ENCODE measurements around the gene ADAMTS5. TPM values are rescaled to one million over a fixed set of nuclear protein-coding genes. Genes with fewer than 3 reads are reported as not detected.

The ADAMTS5 gene
- total RNA-seq = 36.7 TPM

GRCh38 chr21:26967062-26967913 is at the start of gene ADAMTS5:
TSS of gene ADAMTS5 (minus strand) at chr21:26967088. CDS start at chr21:26966391, 697 bp downstream.

Small RNA genes lying within 50 kb of the gene (small RNA-seq; reads per million reads assigned to genes)
- gene MIR4759 (ENCODE audit: low replicate concordance) = not detected

Other genes with a start within 250 kb of the ADAMTS5 start
- gene ADAMTS1, start 121.7 kb downstream of the ADAMTS5 start, total RNA-seq = 148 TPM

Measured in metanephros (tissue), 2 donors.